Osteocyte (in vitro differentiated cells): ENCODE results near the gene YWHAQ. TPM values are rescaled to one million over a fixed set of nuclear protein-coding genes. Genes with fewer than 3 reads are reported as not detected.

Experiments
- DNase-seq: peaks from one replicate; pipeline ENCODE4 v3.0.0; 2021; ENCODE audit warnings: mixed read lengths; ENCODE audit not compliant: unreplicated experiment; ENCODE audit errors: extremely low spot score
- H3K27ac Mint-ChIP-seq: one replicate; pipeline ENCODE4 v1.8.0; 2021; ENCODE audit warnings: mild to moderate bottlenecking, mixed read lengths; ENCODE audit not compliant: unreplicated experiment
- H3K27me3 Mint-ChIP-seq: one replicate; pipeline ENCODE4 v1.8.0; 2021; ENCODE audit warnings: mixed read lengths; ENCODE audit not compliant: unreplicated experiment
- H3K36me3 Mint-ChIP-seq: one replicate; pipeline ENCODE4 v1.8.0; 2021; ENCODE audit warnings: mixed read lengths; ENCODE audit not compliant: unreplicated experiment
- H3K4me1 Mint-ChIP-seq: one replicate; pipeline ENCODE4 v1.8.0; 2021; ENCODE audit warnings: mixed read lengths; ENCODE audit not compliant: unreplicated experiment
- H3K4me3 Mint-ChIP-seq: one replicate; pipeline ENCODE4 v1.8.0; 2021; ENCODE audit warnings: mild to moderate bottlenecking, moderate library complexity, mixed read lengths; ENCODE audit not compliant: unreplicated experiment
- H3K9me3 Mint-ChIP-seq: one replicate; pipeline ENCODE4 v1.8.0; 2021; ENCODE audit warnings: mixed read lengths; ENCODE audit not compliant: unreplicated experiment
- total RNA-seq: library from RNA; stranded (reverse); gene quantifications from 2 replicates; pipeline ENCODE4 v1.2.1, GENCODE V29; 2021
- TF ChIP-seq, protein P1 (sequence below): fragments of 200-600 bp; sonication (generic); IDR thresholded peaks from 2 replicates; pipeline ENCODE4 v1.5.0; 2021; ENCODE audit warnings: antibody characterized with exemption, mild to moderate bottlenecking, moderate library complexity

YWHAQ gene
- total RNA-seq, 1 donor from 2014 or later = 296 TPM

DNA sequence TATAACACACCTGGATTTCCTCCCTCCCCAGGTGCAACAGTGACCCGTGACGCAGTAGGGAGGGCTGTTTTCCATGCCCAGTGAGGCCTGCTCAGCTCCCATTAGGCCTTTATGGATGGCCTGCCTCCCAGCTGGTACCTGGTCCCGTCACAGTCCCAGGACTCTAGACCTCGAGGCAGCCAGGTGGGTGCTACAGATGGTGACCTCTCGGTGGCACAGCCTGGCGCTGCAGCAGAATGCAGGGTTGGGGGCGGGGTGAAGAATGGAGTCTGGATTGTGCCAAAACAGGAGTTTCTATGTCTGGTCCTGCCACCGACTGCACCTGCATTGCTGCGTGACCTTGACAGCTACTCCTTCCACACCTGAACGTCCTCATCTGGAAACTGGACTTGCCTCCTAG, 18.0 kb upstream of the YWHAQ start:
- no peak overlapping the region for H3K27ac Mint-ChIP-seq
- no peak for DNase-seq
- peaks cover 10% of the 10 kb centered on the region for H3K27me3 Mint-ChIP-seq
- peaks cover 5% of the 10 kb centered on the region for H3K9me3 Mint-ChIP-seq
- no peaks in the 10 kb centered on the region for H3K36me3 Mint-ChIP-seq
- peaks cover 22% of the 10 kb centered on the region for H3K4me1 Mint-ChIP-seq
- no peak overlapping the region for H3K4me3 Mint-ChIP-seq
- TF ChIP-seq, protein P1, sequence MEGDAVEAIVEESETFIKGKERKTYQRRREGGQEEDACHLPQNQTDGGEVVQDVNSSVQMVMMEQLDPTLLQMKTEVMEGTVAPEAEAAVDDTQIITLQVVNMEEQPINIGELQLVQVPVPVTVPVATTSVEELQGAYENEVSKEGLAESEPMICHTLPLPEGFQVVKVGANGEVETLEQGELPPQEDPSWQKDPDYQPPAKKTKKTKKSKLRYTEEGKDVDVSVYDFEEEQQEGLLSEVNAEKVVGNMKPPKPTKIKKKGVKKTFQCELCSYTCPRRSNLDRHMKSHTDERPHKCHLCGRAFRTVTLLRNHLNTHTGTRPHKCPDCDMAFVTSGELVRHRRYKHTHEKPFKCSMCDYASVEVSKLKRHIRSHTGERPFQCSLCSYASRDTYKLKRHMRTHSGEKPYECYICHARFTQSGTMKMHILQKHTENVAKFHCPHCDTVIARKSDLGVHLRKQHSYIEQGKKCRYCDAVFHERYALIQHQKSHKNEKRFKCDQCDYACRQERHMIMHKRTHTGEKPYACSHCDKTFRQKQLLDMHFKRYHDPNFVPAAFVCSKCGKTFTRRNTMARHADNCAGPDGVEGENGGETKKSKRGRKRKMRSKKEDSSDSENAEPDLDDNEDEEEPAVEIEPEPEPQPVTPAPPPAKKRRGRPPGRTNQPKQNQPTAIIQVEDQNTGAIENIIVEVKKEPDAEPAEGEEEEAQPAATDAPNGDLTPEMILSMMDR = no peak

DNA sequence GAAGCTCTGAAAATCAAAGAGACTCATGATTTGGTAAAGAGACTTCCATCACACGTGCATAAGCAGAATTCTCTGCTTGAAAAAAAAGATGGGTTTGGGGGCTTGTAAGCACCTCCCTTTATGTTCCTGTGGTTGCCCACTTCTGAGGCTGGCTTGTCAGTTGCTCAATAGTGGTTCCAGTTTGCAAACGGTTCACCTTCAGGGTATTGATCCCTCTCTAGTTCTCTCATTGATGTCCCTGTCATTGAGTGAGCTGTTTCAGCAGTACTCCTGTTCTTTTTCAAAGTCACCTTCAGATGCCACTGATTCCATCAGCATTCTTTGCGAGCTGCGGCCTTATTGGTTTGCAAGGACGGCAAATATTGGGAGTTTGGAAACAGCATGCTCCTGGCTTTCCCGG, 17.1 kb upstream of the YWHAQ start:
- Mint-ChIP-seq H3K4me1 (peaks cover 13% of the 10 kb centered on the region), H3K36me3 (no peaks in the 10 kb centered on the region), H3K27ac (no peak overlapping the region), H3K27me3 (peaks cover 10% of the 10 kb centered on the region), H3K9me3 (peaks cover 5% of the 10 kb centered on the region), H3K4me3 (no peak overlapping the region)
- DNase-seq = no peak
- TF ChIP-seq, protein P1 = no peak

DNA sequence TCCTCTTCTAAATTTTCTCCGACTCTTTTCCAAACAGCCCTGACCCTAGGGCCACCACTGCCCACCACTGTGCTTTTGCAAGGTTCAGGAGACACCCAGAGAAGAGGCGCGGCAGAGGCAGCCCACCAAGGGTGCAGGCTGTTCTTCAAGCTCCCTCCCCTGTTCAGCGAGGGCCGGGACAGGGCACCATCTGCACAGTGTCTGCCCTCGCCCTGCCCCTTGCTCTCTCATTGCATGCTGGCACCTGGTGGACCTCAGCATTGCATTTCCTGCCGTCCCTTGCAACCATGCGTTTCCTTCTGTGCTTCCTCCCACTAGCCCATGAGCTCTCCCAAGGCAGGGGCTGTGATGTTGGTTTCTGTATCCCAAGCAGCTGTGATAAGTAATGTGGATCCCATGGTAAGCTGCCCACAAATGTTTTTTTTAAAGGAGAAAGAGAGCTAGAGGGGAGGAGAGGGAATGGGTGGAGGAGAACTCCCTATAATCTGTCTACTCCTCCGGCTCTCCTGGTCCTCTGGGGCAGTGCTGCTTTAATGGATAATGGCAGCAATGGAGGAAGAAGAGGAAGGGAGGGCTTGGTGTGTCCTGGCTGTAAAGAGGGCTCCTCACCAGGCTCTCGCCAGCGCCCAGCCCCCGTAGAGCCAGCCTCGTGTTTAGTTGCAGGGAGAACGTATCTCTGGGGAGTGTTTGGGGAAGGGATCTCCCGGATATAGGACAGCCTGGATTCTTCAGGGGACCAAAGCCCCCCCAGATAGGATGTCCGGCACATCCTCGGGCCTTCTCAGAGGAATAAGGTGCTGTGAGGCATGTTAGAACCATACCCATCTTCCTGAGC, 15.6 kb upstream of the YWHAQ start:
- Mint-ChIP-seq H3K4me3 (no peak overlapping the region), H3K27me3 (peaks cover 10% of the 10 kb centered on the region), H3K36me3 (no peaks in the 10 kb centered on the region), H3K9me3 (no peaks in the 10 kb centered on the region), H3K4me1 (peaks cover 15% of the 10 kb centered on the region), H3K27ac (no peak overlapping the region)
- no peak for DNase-seq
- TF ChIP-seq, protein P1 = no peak

DNA sequence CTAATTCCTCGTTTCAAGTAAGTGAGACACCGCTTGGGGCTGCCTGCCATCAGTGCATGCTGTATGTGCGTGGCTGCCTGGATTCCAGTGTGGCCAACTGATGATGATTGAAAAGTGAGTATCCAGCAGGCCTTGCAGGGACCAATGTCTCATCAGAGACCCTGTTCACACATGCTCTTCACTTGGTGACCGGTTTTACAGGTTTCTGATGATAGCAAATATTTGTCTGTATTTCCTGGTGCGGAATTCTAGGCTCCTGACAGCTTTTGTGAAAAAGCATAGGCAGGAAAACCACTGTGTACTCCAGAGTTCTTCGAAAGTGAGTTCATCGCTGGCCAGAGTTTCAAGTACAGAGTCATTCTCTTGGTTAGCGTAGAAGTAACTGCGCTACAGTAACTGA, 13.8 kb upstream of the YWHAQ start:
- TF ChIP-seq, protein P1 = no peak
- Mint-ChIP-seq H3K9me3 (no peaks in the 10 kb centered on the region), H3K4me3 (no peak overlapping the region), H3K27ac (no peak overlapping the region), H3K27me3 (peaks cover 10% of the 10 kb centered on the region), H3K4me1 (peaks cover 23% of the 10 kb centered on the region), H3K36me3 (no peaks in the 10 kb centered on the region)
- no peak for DNase-seq

DNA sequence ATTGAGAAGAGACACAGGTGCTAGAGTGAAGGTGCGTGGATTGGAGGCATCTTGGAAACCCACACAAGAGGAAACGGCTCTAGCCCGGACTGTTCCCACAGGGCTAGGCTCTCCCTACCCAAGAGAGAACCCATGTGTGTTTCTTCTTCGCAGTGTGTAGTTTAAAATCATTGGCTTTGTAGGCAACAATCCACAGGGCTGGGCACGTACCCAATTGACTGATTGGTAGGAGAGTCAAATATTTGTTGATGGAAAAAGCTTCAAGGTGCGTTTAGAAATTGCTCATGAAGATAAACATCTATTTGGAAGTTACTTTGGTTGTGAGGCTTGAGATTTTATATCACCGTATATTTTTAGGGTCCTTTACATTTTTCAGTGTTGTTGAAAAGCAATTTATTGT, 13.2 kb upstream of the YWHAQ start:
- H3K27ac Mint-ChIP-seq = no peak overlapping the region

More for the DNA sequence above, 13.2 kb upstream of the YWHAQ start:
- Mint-ChIP-seq H3K4me1 (peaks cover 29% of the 10 kb centered on the region), H3K36me3 (no peaks in the 10 kb centered on the region), H3K4me3 (no peak overlapping the region), H3K27me3 (peaks cover 10% of the 10 kb centered on the region), H3K9me3 (no peaks in the 10 kb centered on the region)
- TF ChIP-seq, protein P1 = no peak
- no peak for DNase-seq
